ENCODE results near the gene SCAMP5. TPM values are rescaled to one million over a fixed set of nuclear protein-coding genes. Genes with fewer than 3 reads are reported as not detected.

SCAMP5 gene
- total RNA-seq, 1 experiment from 2014 or later: 17.9 TPM

DNA sequence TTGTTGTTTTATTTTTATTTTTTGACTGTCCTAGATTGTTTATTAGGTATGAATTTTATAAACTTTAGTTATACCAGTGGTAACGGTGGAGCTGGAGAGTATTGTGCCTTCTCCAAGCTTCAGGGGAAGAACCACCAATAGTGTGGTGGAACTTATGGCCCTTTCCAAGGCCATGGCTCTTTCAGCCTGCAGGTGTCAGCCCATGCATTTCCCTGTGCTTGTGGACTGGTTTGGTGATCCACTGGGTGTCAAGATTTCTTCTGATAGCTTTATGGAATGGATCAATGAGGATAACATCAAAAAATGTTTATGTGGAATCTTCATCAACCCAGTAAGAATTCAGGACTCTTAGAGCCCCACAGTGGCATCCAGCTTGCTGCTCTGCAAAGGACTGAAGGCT lies 19.2 kb upstream of the SCAMP5 start:
- Histone ChIP-seq H3K9me3 (ENCODE audit: insufficient read depth, low read depth) (no peaks in the 10 kb centered on the region), H4K20me1 (ENCODE audit: insufficient read depth) (no peaks in the 10 kb centered on the region), H3K9me2 (ENCODE audit: insufficient read depth) (no peaks in the 10 kb centered on the region), H3K4me3 (no peak overlapping the region), H3K79me2 (ENCODE audit: low read depth) (no peaks in the 10 kb centered on the region), H3F3A (ENCODE audit: insufficient read depth, low read depth) (peaks cover 9% of the 10 kb centered on the region; the same call in 1 of the 2 replicates), H2AFZ (no peak overlapping the region), H3K4me1 (replicated peaks; ENCODE audit: insufficient read depth) (peaks cover 6% of the 10 kb centered on the region; the same call in 1 of the 2 replicates), H3K27ac (no peak overlapping the region), H3K27me3 (ENCODE audit: insufficient read depth, low read depth) (no peaks in the 10 kb centered on the region), H3K36me3 (ENCODE audit: low read depth) (no peaks in the 10 kb centered on the region), H3K4me2 (no peak overlapping the region)
- no TSS peak for BruUV-seq (replicated peaks)
- no peak for TF ChIP-seq EZH2 (IDR thresholded peaks at IDR 0.05; ENCODE audit: low read depth)
- TF ChIP-seq, protein P1, sequence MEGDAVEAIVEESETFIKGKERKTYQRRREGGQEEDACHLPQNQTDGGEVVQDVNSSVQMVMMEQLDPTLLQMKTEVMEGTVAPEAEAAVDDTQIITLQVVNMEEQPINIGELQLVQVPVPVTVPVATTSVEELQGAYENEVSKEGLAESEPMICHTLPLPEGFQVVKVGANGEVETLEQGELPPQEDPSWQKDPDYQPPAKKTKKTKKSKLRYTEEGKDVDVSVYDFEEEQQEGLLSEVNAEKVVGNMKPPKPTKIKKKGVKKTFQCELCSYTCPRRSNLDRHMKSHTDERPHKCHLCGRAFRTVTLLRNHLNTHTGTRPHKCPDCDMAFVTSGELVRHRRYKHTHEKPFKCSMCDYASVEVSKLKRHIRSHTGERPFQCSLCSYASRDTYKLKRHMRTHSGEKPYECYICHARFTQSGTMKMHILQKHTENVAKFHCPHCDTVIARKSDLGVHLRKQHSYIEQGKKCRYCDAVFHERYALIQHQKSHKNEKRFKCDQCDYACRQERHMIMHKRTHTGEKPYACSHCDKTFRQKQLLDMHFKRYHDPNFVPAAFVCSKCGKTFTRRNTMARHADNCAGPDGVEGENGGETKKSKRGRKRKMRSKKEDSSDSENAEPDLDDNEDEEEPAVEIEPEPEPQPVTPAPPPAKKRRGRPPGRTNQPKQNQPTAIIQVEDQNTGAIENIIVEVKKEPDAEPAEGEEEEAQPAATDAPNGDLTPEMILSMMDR (conservative IDR thresholded peaks at IDR 0.05): no peak
- ChIA-PET POLR2A (ENCODE audit: unreplicated experiment) (no interaction called here), CTCF (interaction anchor here (0.6 kb wide), 1 partner anchor 207 kb away, joined by 8 read pairs; no protein-coding TSS in a partner anchor)
- intact Hi-C loops (cut with micrococcal nuclease; ENCODE audit: unreplicated experiment): no loop called here
- no peak for DNase-seq

GRCh38 chr15:74977599-74977998 lies 17.8 kb upstream of the SCAMP5 start:
- Histone ChIP-seq H3K36me3 (ENCODE audit: low read depth) (no peaks in the 10 kb centered on the region), H3K27me3 (ENCODE audit: insufficient read depth, low read depth) (no peaks in the 10 kb centered on the region), H3K4me3 (no peak overlapping the region), H3F3A (ENCODE audit: insufficient read depth, low read depth) (peaks cover 9% of the 10 kb centered on the region; the same call in 1 of the 2 replicates), H3K9me2 (ENCODE audit: insufficient read depth) (no peaks in the 10 kb centered on the region), H3K9me3 (ENCODE audit: insufficient read depth, low read depth) (no peaks in the 10 kb centered on the region), H3K79me2 (ENCODE audit: low read depth) (no peaks in the 10 kb centered on the region), H4K20me1 (ENCODE audit: insufficient read depth) (no peaks in the 10 kb centered on the region), H3K4me2 (no peak overlapping the region), H3K27ac (no peak overlapping the region), H3K4me1 (replicated peaks; ENCODE audit: insufficient read depth) (peaks cover 7% of the 10 kb centered on the region; the same call in 1 of the 2 replicates), H2AFZ (no peak overlapping the region)
- POLR2A ChIA-PET (ENCODE audit: unreplicated experiment): no interaction called here
- CTCF ChIA-PET: no interaction called here
- TF ChIP-seq EZH2 (IDR thresholded peaks at IDR 0.05; ENCODE audit: low read depth): no peak
- TF ChIP-seq, protein P1 (conservative IDR thresholded peaks at IDR 0.05): no peak
- BruUV-seq (replicated peaks): no TSS peak
- no peak for DNase-seq
- intact Hi-C loops (cut with micrococcal nuclease; ENCODE audit: unreplicated experiment): no loop called here

DNA sequence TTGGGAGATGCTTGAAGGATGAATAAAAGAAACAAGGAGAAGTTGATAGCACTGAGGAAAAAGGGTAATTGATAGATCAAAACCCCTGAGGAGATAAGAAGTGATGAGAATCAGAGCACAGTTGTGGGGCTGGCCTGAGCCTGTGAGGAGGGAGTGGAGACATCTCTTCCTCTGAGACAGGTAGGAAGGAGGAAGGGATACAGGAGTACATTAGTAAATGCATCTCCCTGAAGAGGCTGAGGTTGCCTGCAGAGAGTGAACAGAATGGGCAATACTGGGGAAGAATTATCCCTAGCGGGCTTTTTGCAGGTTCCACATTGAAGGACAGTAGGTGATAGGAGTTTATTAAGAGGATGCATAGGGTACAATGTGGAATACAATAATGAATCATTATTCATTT lies 17.3 kb upstream of the SCAMP5 start:
- ChIA-PET CTCF (interaction anchor here (1.3 kb wide), 1 partner anchor 207 kb away, joined by 3 read pairs; no protein-coding TSS in a partner anchor), POLR2A (ENCODE audit: unreplicated experiment) (no interaction called here)
- TF ChIP-seq, protein P1 (conservative IDR thresholded peaks at IDR 0.05): no peak
- TF ChIP-seq EZH2 (IDR thresholded peaks at IDR 0.05; ENCODE audit: low read depth): no peak
- Histone ChIP-seq H3K4me1 (replicated peaks; ENCODE audit: insufficient read depth) (peaks cover 11% of the 10 kb centered on the region), H3K4me3 (no peak overlapping the region), H3K79me2 (ENCODE audit: low read depth) (no peaks in the 10 kb centered on the region), H3K36me3 (ENCODE audit: low read depth) (no peaks in the 10 kb centered on the region), H2AFZ (no peak overlapping the region), H3K4me2 (no peak overlapping the region), H3K27me3 (ENCODE audit: insufficient read depth, low read depth) (no peaks in the 10 kb centered on the region), H3F3A (ENCODE audit: insufficient read depth, low read depth) (peaks cover 12% of the 10 kb centered on the region; the same call in 1 of the 2 replicates), H3K27ac (no peak overlapping the region), H3K9me2 (ENCODE audit: insufficient read depth) (no peaks in the 10 kb centered on the region), H3K9me3 (ENCODE audit: insufficient read depth, low read depth) (no peaks in the 10 kb centered on the region), H4K20me1 (ENCODE audit: insufficient read depth) (no peaks in the 10 kb centered on the region)
- no TSS peak for BruUV-seq (replicated peaks)
- intact Hi-C loops (cut with micrococcal nuclease; ENCODE audit: unreplicated experiment): no loop called here
- DNase-seq: no peak
